NCI-H2029 (cell line): ENCODE results near the gene ZNF773.
"Not testable (repeated sequence)": the region's sequence is repeated elsewhere in the genome, so short reads cannot be mapped to it uniquely, and the experiment has no call there.

Source experiments
- DNase-seq: peaks from one replicate; lab custom pipeline; 2025; lab: John Stamatoyannopoulos, UW

The ZNF773 gene

DNA sequence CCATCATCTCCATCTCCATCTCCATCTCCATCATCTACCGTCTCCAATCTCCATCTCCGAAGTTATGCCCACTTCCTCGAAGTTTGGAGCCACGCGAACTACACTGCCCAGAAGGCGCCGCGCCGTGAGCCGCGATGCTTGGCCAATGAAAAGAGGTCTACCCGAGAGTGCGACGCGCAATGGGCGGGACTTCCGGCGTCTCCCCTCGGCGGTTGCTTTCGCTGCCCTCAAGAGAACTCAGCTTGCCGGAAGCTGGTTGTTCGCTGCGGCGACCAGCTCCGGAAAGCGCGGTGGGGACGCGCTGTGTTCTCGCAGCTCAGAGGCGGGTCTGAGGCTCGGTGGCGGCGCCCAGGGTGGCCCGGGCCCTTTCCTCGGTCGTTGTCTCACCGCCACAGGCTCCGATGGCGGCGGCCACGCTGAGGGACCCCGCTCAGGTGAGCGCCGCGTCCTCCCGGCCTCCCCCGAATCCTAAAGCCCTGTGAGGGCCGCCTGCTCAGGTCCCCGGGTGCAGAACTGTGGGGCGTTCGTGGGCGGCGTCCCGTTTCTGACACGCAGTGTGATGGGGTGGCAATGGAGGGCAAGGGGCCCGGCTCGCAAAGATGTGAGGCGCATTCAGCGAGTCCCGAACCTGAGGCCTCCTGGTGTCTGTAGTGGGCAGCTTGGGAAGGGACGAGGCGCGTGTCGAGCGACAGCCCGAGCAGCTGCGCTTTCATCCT lies at the start of gene ZNF773:
Gene ZNF773, plus strand, starts transcription at position 259 of the 716 bp plus-strand sequence. Its CDS starts 143 bp downstream, at position 402.
- DNase-seq = peak; percentile 91

DNA sequence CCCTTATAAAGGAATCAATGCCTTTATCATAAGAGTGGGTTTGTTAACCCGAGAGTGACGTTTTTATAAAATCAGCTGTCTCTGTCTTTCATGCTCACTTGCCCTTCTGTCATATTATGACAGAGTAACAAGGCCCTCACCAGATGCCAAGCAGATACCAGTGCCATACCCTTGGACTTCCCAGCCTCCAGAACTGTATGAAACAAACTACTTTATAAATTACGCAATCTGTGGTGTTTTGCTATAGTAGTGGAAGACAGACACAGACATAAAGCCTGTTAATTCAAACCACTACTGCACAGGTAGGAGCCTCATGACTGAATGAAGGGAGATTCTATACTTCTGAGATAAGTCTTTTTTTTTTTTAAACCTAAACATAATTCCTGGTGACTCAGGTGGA lies 47.4 kb upstream of the ZNF773 start:
- DNase-seq = no peak

DNA sequence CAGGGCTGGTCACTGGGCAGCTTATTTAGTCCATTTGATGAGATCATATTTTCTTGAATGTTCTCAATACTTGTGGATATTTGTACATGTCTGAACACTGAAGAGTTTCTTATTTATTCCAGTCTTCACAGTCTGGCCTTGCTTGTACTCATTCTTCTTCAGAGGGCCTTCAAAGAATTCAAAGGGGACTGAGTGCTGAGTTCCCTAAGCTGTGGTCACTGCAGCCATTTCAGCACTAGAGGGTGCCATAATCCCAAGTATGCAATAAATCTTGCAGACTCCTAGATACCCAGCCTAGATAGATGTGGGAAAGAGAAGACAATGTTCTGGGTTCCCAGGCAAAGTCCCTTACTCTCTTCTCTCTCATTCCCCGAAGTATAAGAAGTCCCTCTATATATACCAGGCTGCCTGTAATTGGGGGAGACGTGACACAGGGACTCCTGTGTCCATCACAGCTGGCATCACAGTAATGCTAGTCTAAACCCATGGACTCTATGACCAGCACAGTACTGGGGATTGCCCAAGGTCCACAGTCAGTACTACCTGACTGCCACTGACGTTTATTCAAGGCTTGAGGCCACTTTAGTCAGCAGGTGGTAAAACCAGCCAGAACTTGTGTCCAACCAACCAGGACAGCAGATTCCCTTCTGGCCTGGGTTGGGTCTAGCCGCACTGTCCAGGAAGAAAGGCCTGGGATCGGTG lies 33.9 kb upstream of the ZNF773 start:
- peak; percentile 2 for DNase-seq

DNA sequence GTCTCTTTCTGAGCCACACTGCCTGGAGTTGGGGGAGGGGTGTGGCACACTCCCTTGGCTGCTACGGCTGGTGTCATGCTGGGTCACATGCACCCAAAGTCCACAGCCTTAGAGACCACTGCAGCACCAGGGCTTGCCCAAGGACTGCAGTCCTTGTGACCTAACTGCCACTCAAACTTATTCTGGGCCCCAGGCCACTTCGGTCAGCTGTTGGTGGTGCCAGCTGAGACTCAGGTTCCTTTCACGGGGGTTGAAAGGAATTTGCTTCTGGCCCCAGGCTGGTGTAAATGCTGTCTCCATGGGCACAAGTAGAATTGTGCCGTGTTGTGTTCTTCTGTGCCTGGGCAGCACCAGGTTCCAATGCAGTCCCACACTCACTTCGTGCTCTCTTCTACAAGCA lies 33.2 kb upstream of the ZNF773 start:
- no peak for DNase-seq

DNA sequence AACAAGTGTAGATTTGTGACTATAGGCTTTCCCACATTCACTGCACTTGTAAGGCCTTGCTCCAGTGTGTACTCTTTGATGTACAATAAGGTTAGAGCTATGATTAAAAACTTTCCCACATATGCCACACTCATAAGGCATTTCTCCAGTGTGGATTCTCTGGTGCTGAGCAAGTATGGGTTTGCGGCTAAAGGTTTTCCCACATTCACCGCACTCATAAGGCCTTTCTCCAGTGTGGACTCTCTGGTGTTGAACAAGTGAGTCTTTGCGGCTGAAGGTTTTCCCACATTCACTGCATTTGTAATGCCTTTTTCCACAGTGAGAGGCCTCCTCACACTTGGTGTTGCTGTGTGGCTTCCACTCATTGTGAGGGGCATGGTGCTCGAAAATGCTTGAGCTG lies 26.1 kb upstream of the ZNF773 start:
- DNase-seq = no peak

DNA sequence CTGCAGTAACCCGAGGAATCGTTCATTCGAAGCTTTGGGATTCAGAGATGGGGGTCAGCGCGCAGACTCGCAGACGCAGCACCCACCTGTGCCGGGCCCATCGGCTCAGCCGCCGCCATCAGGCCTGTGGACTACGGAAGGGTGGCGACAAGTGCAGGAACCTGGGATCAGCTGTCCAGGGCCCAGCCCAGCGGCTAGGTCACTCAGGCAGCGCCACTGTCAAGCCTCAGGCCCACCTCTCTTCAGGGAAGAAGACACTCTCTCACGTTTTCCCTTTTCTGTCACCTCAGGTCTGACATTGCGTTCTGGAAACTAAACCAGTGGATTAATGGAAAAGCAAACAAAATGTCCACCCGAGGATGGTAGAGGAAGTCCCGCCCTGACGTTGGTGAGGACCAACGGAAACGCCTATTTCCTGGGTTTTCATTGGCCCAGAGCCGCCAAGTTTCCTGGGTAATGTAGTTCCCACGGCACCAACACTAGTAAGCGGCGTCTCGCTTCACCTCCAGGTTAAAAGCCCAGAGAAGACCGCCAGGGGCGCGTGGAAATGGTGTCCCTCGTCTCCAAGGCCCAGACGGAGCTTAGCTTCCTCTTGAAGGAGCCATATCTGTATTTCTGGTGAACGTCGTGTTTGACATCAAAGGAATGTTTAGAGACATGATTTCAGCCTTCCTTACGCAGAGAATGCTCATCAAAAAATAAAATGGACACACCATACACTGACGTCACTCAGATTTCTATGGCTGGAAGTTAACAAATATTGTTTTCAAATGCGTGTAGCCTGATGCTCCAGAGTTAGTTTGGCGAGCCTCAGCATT lies 22.3 kb upstream of the ZNF773 start, which contains the start of gene ZNF772:
Gene ZNF772, minus strand, starts transcription at position 376 of the 818 bp plus-strand sequence. Its CDS starts 257 bp downstream, at position 119.
- DNase-seq = peak; percentile 93

DNA sequence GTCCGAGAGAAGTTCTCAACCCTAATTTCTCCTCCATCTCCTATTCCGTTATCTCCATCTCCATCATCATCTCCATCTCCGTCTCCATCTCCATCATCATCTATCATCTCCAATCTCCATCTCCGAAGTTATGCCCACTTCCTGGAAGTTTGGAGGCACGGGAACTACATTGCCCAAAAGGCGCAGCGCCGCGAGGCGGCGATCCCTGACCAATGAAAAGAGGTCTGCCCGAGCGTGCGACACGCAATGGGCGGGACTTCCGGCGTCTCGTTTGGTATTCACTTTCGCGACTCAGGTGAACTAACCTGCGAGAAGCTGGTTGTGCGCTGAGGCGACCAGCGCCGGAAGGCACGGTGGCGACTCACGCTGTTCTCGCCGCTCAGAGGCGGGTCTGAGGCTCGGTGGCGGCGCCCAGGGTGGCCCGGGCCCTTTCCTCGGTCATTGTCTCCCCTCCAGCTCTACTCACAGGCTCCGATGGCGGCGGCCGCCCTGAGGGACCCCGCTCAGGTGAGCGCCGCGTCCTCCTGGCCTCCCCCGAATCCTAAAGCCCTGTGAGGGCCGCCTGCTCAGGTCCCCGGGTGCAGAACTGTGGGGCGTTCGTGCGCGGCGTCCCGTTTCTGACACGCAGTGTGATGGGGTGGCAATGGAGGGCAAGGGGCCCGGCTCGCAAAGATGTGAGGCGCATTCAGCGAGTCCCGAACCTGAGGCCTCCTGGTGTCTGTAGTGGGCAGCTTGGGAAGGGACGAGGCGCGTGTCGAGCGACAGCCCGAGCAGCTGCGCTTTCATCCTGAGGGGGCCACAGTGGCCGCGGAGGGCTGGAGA lies 12.1 kb upstream of the ZNF773 start, which contains the start of gene ZNF419:
Gene ZNF419, plus strand, starts transcription at position 274 of the 822 bp plus-strand sequence. Its CDS starts 201 bp downstream, at position 475.
- peak; percentile 92 for DNase-seq

DNA sequence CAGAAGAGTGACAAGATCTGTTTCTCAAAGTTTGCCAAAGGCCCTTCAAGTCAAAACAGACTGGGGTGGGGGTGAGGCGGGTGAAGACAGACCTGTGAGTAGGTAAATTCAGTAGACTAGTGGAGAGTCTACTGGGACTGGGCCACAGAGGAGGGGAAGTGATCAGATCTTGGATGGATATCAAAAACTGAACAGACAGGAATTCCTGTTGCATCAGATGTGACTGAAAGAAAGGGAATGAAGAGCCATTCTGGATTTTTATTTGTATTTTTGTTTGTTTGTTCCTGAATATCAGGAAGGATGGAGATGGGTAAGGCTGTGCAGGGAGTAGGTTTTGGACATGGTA lies 11.5 kb upstream of the ZNF773 start:
- DNase-seq = not testable (repeated sequence)

DNA sequence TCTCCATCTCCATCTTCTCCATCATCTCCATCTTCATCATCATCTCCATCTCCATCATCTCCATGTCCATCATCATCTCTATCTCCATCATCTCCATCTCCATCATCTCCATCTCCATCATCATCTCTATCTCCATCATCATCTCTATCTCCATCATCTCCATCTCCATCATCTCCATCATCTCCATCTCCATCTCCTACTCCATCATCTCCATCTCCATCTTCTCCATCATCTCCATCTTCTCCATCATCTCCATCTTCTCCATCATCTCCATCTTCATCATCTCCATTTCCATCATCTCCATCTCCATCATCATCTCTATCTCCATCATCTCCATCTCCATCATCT lies 432 bp upstream of the ZNF773 start:
- DNase-seq = not testable (repeated sequence)

DNA sequence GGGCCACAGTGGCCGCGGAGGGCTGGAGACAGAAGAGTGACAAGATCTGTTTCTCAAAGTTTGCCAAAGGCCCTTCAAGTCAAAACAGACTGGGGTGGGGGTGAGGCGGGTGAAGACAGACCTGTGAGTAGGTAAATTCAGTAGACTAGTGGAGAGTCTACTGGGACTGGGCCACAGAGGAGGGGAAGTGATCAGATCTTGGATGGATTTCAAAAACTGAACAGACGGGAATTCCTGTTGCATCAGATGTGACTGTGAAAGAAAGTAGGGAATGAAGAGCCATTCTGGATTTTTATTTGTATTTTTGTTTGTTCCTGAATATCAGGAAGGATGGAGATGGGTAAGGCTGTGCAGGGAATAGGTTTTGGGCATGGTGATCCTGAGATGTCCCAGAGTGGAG lies 662 bp downstream of the ZNF773 start:
- DNase-seq = not testable (repeated sequence)

DNA sequence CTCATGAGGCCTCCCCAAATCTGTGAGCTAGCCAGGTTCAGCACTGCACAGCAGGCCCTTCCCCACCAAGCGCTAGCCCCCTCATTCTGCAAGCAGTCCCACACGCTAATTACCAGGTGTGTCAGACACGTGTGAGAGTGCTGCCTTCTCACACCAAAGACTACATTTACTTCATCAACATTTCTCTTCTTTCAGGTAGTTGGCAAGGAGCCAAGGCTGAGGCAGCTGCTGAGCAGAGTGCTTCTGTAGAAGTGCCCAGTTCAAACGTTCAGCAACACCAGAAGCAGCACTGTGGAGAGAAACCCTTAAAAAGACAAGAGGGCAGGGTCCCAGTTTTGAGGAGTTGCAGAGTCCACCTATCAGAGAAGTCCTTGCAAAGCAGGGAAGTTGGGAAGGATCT lies 6.4 kb downstream of the ZNF773 start:
- DNase-seq = no peak

DNA sequence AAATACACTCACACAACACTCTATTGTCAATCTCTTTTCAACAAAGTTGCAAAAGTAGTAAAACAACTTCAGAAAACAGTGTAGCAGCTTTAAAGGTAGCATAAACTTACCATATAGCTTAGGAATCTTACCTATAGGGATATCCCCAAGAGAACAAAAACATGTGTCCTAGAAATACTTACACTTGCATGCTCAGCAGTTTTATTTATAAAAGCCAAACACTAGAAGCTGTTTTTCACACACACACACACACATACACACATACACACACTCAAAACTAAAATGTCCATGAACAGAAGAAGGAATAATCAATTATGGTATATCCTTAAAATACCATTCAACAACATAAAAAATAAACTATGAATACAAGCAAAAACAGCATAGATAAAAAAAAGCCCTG lies 11.7 kb downstream of the ZNF773 start:
- no peak for DNase-seq

DNA sequence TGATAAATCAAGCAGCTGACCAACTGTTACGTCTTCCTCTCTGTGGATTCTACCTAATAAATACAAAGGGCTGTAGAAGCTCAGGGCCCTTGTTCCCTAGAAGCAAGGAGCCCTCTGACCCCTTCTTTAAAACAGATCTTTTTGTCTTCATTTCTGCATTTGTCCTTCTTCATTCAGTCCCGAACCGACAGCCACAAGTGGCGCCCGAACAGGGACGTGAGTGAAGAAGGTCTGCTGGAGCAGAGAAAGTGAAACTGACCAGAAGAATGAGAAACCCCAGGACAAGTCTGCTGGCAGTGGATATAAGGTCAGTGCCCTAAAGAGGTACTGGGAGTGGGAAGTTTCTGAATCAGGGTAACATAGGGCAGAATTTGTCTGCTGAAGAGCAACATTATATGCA lies 13.1 kb downstream of the ZNF773 start:
- DNase-seq = no peak

DNA sequence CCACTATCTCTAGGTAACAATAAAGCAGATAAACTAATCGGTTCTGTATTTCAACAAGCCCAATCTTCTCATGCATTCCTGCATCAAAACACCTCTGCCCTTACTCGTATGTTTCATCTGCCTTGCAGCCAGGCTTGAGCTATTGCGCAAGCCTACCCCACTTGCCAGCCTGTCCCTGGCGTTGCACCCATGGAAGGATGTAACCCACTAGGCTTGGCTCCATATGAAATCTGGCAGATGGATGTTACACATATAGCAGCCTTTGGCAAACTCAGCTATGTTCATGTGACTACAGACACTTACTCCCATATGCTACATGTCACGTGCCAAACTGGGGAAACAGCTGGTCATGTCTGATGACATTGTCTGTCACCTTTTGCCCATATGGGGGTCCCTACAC lies 15.5 kb downstream of the ZNF773 start:
- no peak for DNase-seq

DNA sequence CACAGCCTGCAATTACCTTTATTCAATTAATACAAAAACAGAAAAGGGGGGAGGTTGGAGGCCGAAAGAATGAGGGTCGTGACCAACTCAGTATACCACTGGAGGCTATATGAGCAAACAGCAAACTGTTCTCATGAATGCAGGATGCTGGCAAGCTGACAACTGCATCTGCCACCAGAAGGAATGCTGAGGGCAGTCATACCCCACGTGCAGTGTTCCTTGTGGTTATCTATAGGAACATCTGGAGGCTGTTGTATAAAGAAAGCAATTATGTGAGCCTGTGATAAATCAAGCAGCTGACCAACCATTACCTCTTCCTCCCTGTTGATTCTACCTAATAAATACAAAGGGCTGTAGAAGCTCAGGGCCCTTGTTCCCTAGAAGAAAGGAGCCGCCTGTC lies 18.3 kb downstream of the ZNF773 start:
- not testable (repeated sequence) for DNase-seq

DNA sequence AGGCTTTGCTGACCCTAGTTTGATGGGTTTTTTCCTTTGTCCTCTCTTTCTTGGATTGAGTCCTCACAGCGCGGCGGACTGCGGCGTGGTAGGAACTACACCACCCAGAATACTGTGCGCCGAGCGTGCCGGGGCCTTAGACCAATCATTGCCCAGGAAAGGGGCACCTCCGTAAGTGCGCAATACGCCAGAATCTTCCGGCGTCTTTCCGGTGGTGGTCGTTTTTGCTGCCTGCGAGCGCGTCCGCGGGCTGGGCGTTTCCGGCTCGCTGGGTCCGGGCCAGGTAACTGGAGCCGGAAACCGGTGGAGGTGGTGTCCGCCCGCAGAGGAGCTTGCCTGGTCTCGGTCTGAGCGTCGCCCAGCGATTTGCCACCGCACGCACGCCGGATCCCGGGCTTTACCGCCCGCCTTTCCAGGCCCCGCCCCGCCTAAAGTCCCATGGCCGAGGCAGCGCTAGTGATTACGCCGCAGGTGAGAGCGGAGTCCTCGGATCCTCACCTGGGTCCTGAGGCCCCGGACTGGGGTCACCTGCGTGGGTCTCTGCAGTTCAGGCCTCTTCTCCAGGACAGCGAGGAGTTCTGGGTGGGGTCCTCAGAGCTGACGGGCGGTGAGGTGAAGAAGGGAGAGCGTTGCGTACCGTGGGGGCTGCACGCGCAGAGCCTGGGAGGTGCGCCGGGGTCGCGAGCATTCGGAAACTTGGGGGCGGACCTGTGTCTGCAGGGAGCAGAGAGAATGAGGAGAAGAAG lies 27.6 kb downstream of the ZNF773 start, which contains the start of gene ZNF549:
Gene ZNF549, plus strand, starts transcription at position 221 of the 746 bp plus-strand sequence. Its CDS starts 218 bp downstream, at position 439.
- DNase-seq = peak; percentile 95

DNA sequence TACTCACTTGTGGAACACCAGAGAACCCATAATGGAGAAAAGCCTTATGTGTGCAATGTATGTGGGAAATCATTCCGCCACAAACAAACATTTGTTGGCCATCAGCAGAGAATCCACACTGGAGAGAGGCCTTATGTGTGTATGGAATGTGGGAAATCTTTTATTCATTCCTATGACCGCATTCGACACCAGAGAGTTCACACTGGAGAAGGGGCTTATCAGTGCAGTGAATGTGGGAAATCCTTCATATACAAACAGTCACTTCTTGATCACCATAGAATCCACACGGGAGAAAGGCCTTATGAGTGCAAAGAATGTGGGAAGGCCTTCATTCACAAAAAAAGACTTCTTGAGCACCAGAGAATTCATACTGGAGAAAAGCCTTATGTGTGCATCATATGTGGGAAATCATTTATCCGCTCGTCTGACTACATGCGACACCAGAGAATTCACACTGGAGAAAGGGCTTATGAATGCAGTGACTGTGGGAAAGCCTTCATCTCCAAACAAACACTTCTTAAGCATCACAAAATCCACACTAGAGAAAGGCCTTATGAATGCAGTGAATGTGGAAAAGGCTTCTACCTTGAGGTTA lies 38.3 kb downstream of the ZNF773 start:
- DNase-seq = no peak

DNA sequence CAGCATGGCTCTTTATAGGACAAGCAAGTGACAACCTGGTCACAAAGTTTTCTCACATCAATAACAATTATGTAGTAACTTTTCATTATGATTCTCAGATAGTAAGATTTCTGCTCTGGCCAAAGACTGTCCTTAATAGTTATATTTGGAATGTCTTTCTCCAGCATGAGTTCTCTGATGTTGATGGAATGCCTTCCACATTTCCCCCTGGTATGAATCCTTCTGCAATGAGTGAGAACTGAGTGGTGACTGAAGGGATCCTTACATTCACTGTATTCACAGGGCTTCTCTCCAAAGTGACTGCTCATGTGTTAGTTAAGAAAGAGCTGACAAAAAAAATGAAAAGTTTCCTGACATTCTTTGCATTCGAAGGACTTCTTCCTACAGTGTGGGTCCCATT lies 46.8 kb downstream of the ZNF773 start:
- DNase-seq = no peak

DNA sequence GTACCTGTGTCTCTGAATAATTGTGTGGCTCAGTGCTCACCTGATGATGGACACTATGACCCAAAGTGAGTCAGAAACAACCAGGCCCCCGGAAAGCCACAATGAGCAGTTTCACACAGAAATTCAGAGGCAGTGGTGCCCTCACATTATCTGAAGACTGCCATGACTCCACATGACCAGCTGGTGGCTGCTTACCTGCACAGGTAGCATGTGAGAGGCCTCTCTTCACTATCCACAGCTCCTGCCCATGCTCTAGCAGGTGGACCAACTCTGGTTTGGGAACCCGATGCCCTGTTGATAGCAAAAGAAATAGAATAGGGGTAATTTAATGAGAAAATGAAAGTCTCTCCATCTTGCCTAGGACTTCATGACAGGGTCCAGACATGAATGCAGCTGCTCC lies 52.7 kb downstream of the ZNF773 start:
- no peak for DNase-seq

DNA sequence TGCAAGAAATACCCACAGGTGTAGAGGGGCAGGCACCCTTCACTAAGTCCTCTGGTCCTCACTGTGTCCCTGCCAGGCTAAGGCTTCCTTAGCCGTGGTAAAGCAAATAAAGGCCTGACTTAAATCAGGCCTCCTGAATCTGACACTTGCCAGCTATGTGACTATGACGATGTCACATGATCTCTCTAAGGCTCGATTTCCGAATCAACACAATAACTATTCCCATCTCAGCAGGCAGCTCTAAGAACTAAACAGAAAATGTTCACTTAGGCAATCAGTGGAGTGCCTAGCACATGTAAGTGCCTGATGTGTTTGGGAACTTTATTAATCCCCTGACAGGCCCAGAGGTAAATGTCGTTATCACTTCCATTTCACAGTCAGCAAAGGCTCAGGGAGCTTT lies 57.9 kb downstream of the ZNF773 start:
- DNase-seq = no peak
